ENCODE results near the gene AATK.

AATK gene

GRCh38 chr17:81106716-81107115 lies 59.3 kb downstream of the AATK start:
- no peak for DNase-seq

- no peak for DNase-seq
These were observed 62.6 kb downstream of the AATK start for GRCh38 chr17:81103379-81103778.

DNA sequence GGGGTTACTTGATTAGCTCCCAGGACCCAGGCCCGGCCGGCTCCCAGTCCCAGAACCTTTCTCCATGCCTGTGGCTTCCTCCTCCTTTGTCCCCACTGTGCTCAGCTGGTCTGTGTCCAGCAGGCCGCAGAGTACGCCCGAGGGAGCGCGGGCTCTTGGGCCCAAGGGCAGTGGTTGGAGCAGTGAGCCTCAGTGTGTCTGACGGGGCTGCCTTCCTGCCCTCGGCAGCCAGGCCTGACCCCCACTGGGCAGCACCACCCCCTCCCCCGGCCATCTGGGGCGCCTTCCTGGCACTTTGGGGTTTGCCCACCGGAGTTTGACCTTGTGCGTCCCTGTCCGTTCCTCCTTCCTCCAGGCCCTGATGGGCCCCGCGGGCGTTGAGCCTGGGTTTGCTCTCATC lies 63.2 kb downstream of the AATK start:
- DNase-seq = no peak

DNA sequence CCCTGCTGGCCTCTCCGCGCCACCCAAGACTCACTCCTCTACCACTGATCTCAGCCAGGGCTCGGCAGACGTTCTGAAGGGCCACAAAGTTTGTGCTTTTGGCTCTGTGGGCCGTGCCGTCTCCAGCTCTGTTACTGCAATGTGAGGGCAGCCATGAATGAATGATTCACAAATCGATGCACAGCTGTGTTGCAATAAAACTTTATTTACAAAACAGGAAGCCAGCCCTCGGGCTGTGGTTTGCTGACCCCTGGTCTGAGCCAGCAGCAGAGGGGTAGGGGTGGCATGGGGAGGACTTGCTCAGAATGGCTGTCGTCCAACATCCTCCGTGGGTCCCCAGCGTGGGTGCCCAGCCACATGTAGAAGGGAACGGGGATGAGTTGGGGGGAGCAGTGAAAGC lies 63.7 kb downstream of the AATK start:
- no peak for DNase-seq

DNA sequence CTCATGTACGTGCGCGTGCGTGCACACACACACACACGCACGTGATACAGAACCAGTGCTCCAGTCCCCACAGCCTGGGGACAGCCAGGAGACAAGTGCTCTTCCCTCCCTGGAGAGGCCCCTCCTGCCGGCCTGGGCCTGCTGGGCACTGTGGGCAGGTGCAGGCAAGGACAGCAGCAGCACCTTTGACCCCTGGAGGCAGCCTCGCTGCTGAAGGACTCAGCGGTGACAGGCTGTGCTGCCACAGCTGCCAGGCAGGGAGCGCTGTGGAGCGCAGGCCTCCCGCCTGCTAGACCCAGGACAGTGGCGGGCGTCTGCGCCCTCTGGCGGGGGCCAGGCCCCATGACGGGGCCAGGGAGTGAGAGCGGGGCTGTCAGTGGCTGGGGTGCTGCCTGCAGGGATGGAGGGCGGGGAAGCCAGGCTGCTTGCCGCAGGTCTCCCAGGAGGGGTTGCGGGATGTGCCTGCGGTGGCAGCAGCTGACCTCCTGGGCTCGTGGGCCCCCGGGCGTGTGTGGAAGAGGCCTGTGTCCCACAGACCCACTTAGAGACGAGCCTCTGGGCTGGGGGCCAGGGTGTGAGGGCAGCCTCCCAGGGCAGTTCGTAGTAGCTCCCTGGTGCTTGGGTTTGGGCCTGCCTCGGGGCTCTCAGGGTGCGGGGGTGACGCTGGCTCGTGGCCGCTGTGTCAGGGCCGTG lies 64.3 kb downstream of the AATK start:
- peak; percentile 67 for DNase-seq

GRCh38 chr17:81100668-81101067 lies 65.4 kb downstream of the AATK start:
- DNase-seq = no peak

DNA sequence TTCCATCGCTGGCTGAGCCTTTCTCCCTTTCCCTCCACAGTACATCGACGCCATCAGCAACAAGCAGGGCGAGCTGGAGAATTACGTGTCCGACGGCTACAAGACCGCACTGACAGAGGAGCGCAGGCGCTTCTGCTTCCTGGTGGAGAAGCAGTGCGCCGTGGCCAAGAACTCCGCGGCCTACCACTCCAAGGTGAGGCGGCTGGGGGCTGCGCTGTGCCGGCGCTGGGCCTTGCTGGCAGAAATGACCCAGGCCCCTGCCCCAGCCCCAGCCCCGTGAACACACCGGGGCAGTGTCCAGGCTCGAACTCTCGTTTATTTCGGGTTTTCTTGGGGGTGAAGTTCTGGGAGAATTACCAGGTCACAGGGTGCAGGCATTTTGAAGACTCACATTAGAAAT lies 66.1 kb downstream of the AATK start:
- no peak for DNase-seq

- no peak for DNase-seq
These were observed 68.1 kb downstream of the AATK start for GRCh38 chr17:81097943-81098308.

GRCh38 chr17:81097134-81097942 lies 68.7 kb downstream of the AATK start:
- peak; percentile 76 for DNase-seq

DNA sequence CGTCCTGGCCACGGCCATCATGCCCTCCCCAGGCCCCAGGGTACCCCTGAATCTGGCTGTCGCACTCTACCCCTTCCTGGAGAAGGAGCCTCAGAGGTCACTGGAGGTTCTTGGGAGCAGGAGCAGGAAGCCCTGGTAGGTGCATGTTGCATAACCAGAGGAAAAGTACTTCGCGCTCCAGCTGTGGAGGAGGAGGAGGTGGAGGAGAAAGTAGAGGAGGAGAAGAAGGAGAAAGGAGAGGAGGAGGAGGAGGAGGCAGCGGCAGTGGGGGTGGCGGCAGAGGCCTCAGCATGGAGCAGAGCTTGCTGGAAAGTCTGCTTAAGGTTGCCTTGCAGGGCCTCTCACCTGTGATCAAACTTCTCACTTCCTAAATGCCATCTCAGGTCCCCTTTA lies 69.3 kb downstream of the AATK start:
- no peak for DNase-seq

DNA sequence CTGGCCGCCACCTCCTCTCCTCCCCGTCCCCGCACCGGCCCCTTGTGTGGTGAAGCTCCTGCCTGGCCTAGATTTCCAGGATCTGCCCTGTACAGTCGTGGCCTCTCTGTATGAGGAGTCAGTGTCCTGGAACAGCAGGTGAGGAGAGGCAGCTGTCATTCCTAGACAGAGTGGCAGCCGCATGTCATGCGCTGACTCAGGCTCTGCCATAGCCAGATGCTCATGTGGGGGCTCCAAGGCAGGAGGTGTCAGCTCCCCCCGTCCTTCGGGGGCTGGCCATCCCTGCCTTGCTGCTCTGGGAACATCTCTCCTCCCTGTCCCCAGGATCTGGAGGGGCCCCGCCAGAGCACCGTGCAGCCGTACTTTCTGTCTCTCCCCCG lies 70.6 kb downstream of the AATK start:
- peak; percentile 4 for DNase-seq

DNA sequence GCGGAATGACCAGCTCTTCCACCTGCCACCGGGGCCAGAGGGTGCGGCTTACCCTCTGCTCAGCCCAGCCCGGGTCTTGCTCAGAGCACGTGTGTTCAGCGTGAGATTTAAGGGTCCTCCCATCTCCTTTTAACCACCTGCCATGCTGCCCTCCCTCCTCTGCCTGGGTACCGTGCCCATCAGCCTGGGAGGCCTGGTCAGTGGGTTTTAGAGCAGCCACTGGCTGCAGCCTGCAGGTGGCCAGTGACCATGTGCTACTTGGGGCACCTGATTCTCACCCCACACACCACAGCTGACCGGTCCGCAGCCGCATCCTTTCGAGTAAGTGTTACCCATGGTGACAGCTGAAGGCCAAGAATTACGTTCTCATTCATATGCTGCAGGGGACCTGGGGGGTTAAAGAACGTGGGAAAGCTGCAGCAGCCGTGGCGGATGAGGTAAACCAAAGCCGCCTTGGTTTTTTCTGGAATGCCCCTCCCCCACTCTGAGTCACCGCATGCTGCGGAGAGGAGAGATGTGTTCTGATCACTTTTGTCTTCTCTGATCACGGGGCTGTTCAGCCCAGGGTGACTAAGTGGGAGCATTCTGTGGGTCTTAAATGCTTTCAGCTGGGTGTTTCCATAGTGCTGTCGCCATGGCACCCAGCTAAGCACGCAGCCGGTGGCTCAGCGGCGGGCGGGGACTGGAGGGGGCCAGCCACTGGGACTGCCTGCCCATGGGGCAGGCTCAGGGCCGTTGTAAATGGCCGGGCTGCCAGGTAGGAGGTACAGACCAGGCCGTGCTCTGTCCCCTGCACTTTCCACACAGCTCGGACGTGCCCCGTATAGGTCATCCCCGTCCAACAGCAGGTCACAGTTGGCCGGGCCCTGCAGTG lies 71.3 kb downstream of the AATK start:
- DNase-seq = peak; percentile 100

DNA sequence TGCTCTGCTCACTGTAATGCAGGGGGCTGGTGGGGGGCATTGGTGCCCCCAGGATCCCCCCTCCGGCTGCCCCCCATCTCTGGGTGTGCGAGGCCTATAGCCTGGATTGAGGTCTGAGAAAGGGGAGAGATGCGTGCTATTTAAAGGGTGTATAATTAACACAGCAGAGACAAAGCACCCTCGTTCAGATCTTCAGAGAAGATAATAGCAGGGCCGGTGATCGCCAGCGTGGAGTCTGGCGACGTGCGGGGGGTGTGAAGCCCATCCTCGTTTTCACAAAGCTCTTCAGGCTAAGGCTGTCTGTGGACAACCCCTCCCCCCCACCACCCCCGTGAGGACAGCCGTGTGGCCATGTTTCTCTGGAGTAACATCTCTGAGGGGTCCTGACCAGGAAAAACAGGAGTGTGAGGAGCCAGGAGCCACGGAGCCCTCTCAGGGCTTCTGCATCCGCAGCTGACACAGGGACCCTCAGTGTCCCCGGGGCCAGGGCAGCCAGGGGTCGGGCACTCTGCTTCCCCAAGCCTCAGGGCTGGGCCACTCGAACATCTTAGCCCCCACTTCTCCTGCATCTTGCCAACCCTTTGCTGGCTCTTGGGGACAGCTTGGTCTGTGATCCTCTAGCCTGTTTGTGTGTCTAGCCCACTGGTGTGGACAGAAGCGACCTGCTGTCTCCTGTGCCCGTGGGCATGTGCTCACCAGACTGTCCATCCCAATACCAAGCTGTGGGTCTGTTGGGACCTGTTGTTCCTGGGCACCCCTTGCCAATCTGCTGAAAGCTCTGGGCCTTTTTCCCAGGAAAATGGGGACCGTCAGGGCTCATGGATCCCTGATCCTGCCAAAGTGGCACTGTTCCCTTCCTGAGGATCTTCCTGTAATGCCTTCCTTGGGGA lies 72.2 kb downstream of the AATK start:
- no peak for DNase-seq

GRCh38 chr17:81092518-81093095 lies 73.4 kb downstream of the AATK start:
- no peak for DNase-seq

DNA sequence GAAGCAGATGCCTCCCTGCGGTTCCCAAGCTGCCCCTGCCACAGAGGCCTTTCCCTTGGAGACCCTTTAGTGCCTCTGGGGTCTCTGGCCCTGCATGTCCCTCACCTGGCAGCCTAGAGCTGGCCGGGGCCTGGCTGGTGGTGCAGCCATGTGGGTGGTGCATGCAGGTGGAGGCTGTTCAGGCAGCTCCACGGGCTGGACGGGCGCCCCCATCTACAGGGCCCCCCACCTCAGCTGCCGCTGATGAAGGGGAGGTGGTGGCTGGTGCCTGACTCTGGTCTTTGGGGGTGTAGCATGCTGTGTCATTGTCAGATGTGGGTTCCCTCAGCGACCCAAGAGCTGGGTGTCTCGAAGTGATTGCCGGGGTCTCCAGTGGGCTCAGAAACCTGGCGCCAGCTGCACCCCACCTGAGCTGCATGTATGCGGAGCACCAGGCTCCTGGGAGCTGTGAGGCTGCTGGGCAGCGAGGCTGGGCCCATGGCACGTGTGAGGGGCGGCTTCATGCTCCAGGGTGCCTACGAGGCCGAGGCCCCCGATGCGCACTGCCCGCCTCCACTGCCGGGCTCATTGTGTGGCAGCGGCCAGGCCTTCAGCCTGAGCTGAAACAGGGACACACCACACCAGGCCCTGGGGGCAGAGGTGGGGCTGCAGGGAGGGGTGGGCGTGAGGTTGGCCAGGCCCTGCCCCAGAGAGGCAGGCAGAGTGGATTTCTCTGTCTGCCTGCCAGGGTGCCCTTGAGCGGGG lies 74.1 kb downstream of the AATK start:
- no peak for DNase-seq

- no peak for DNase-seq
These were observed 74.9 kb downstream of the AATK start for GRCh38 chr17:81091154-81091553.

DNA sequence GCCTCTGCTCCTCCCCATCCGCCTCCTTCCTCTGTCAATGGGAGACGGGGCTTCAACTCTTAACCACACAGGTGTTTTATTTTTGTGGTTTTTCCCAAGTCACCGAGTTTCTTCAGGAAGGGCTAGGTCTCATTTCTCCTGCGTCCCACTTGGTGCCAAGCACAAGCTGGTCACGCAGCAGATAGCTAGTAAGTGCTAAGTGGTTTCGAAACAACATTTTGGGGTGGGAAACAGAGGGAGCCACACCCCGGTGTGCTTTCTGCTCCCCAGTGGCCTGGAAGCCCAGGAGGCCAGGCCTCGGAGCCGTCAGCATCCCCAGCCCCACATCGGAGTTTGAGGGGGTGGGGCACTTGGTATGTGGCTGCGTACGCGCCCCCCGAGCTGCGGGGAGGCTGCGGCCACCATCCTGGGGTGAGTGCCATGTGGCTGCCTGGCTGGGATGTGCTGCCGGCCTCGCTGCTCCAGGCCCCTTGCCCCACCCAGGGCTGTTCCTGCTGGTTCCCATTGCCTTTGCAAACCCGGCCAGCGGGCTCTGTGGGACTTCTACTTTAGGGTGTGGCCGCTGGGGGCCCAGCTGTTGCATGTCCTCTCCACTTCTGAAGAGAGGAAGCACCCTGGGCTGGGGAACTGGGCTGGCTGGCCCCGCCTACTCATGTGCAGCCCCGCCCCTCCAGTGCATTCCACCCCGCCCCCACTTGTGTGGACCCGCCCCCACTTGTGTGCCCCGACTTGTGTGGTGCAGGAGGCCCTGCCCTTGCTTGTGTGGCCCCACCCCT lies 75.5 kb downstream of the AATK start:
- DNase-seq = peak; percentile 11

GRCh38 chr17:81086789-81087551 lies 79.1 kb downstream of the AATK start:
- DNase-seq = no peak

GRCh38 chr17:81085420-81085911 lies 80.6 kb downstream of the AATK start:
- no peak for DNase-seq
